ENCODE results near the gene ZNF185.

DNA sequence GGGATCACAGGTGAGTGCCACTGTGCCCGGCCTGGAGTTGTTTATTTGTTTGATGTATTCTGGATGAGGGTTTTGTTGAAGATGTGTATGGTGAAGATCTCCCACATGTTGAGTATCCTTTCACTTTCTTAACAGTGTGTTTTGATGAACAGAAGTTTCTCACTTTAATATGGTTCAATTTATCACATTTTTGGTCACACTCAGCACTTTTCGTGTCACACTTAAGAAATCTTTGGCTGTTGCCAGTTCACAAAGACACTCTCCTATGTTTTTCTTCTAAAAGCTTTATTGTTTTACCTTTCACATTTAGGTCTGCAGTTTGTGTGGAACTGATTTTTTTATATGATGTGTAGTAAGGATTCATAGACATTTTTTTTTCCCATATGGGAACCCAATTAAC, 16.6 kb upstream of the ZNF185 start:
- TF ChIP-seq, protein P1, sequence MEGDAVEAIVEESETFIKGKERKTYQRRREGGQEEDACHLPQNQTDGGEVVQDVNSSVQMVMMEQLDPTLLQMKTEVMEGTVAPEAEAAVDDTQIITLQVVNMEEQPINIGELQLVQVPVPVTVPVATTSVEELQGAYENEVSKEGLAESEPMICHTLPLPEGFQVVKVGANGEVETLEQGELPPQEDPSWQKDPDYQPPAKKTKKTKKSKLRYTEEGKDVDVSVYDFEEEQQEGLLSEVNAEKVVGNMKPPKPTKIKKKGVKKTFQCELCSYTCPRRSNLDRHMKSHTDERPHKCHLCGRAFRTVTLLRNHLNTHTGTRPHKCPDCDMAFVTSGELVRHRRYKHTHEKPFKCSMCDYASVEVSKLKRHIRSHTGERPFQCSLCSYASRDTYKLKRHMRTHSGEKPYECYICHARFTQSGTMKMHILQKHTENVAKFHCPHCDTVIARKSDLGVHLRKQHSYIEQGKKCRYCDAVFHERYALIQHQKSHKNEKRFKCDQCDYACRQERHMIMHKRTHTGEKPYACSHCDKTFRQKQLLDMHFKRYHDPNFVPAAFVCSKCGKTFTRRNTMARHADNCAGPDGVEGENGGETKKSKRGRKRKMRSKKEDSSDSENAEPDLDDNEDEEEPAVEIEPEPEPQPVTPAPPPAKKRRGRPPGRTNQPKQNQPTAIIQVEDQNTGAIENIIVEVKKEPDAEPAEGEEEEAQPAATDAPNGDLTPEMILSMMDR (IDR thresholded peaks at IDR 0.05 in 2 of 3, conservative IDR thresholded peaks at IDR 0.05 in 1 of 3; ENCODE audit: borderline replicate concordance in 1 of 3, insufficient read depth in 1 of 3, low read depth in 2 of 3, low read length in 2 of 3) = no peak
- TF ChIP-seq ZNF274 (IDR thresholded peaks at IDR 0.05; ENCODE audit: low read depth, low read length) = no peak
- no peak for TF ChIP-seq POLR2AphosphoS5 (IDR thresholded peaks at IDR 0.05; ENCODE audit: low read depth, low read length)
- no peak for TF ChIP-seq SP1 (IDR thresholded peaks at IDR 0.05; ENCODE audit: low read depth)
- TF ChIP-seq SRF (IDR thresholded peaks at IDR 0.05; ENCODE audit: low read depth) = no peak
- TF ChIP-seq, protein P2, sequence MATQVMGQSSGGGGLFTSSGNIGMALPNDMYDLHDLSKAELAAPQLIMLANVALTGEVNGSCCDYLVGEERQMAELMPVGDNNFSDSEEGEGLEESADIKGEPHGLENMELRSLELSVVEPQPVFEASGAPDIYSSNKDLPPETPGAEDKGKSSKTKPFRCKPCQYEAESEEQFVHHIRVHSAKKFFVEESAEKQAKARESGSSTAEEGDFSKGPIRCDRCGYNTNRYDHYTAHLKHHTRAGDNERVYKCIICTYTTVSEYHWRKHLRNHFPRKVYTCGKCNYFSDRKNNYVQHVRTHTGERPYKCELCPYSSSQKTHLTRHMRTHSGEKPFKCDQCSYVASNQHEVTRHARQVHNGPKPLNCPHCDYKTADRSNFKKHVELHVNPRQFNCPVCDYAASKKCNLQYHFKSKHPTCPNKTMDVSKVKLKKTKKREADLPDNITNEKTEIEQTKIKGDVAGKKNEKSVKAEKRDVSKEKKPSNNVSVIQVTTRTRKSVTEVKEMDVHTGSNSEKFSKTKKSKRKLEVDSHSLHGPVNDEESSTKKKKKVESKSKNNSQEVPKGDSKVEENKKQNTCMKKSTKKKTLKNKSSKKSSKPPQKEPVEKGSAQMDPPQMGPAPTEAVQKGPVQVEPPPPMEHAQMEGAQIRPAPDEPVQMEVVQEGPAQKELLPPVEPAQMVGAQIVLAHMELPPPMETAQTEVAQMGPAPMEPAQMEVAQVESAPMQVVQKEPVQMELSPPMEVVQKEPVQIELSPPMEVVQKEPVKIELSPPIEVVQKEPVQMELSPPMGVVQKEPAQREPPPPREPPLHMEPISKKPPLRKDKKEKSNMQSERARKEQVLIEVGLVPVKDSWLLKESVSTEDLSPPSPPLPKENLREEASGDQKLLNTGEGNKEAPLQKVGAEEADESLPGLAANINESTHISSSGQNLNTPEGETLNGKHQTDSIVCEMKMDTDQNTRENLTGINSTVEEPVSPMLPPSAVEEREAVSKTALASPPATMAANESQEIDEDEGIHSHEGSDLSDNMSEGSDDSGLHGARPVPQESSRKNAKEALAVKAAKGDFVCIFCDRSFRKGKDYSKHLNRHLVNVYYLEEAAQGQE (IDR thresholded peaks at IDR 0.05; ENCODE audit: low read depth) = no peak

Measured in HCT116 (cell line).